ENCODE results near the gene KREMEN2.
"Not testable (repeated sequence)": the region's sequence is repeated elsewhere in the genome, so short reads cannot be mapped to it uniquely, and the experiment has no call there.

The KREMEN2 gene

GRCh38 chr16:2942045-2942444 lies 22.0 kb upstream of the KREMEN2 start:
- Histone ChIP-seq H3K4me1 (ENCODE audit: control insufficient read depth, insufficient read depth, low read length, unreplicated experiment) (no peaks in the 10 kb centered on the region), H3K36me3 (ENCODE audit: insufficient read depth, low read length) (peaks cover 20% of the 10 kb centered on the region; the same call in 1 of the 2 replicates), H2AFZ (ENCODE audit: low read length, unreplicated experiment) (no peak overlapping the region), H3K27ac (ENCODE audit: low read depth, low read length) (no peak overlapping the region), H3K27me3 (ENCODE audit: insufficient read depth, low read length) (no peaks in the 10 kb centered on the region), H3K79me2 (ENCODE audit: control insufficient read depth, insufficient read depth, low read length, unreplicated experiment) (no peaks in the 10 kb centered on the region), H3K4me3 (ENCODE audit: low read depth, low read length) (no peak overlapping the region)

- peaks cover 20% of the 10 kb centered on the region; the same call in 1 of the 2 replicates for H3K36me3 ChIP-seq (ENCODE audit: insufficient read depth, low read length)
- H2AFZ ChIP-seq (ENCODE audit: low read length, unreplicated experiment); H3K79me2 ChIP-seq (ENCODE audit: control insufficient read depth, insufficient read depth, low read length, unreplicated experiment); H3K27me3 ChIP-seq (ENCODE audit: insufficient read depth, low read length); H3K4me3 ChIP-seq (ENCODE audit: low read depth, low read length); H3K27ac ChIP-seq (ENCODE audit: low read depth, low read length); H3K4me1 ChIP-seq (ENCODE audit: control insufficient read depth, insufficient read depth, low read length, unreplicated experiment): not testable (repeated sequence)
Observed at GRCh38 chr16:2943716-2944115, 20.4 kb upstream of the KREMEN2 start.

DNA sequence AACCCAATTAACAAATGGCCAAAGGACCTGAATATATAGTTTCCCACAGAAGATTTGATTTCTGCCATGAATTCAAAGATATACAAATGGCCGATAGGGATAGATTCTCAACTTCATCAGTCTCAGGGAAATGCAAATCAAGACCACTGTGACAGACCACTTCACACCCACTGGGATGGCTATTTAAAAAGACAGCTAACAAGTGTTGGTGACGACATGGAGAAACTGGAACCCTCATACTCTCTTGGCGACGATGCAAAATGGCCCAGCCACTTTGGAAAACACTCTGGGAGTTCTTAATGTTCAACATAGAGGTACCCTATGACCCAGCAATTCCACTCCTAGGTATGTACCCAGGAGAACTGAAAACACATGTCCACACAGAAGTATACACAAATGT lies 17.4 kb upstream of the KREMEN2 start:
- Histone ChIP-seq H3K27me3 (ENCODE audit: insufficient read depth, low read length) (no peaks in the 10 kb centered on the region), H3K4me3 (ENCODE audit: low read depth, low read length) (no peak overlapping the region), H3K4me1 (ENCODE audit: control insufficient read depth, insufficient read depth, low read length, unreplicated experiment) (no peaks in the 10 kb centered on the region), H3K79me2 (ENCODE audit: control insufficient read depth, insufficient read depth, low read length, unreplicated experiment) (no peaks in the 10 kb centered on the region), H3K36me3 (ENCODE audit: insufficient read depth, low read length) (peaks cover 6% of the 10 kb centered on the region; the same call in 1 of the 2 replicates), H3K27ac (ENCODE audit: low read depth, low read length) (no peak overlapping the region), H2AFZ (ENCODE audit: low read length, unreplicated experiment) (no peak overlapping the region)

GRCh38 chr16:2948807-2949704 lies 15.0 kb upstream of the KREMEN2 start:
- Histone ChIP-seq H3K4me1 (ENCODE audit: control insufficient read depth, insufficient read depth, low read length, unreplicated experiment) (no peaks in the 10 kb centered on the region), H3K36me3 (ENCODE audit: insufficient read depth, low read length) (peaks cover 6% of the 10 kb centered on the region; the same call in 1 of the 2 replicates), H3K27me3 (ENCODE audit: insufficient read depth, low read length) (peaks cover 3% of the 10 kb centered on the region; the same call in 1 of the 2 replicates), H3K4me3 (ENCODE audit: low read depth, low read length) (no peak overlapping the region), H3K79me2 (ENCODE audit: control insufficient read depth, insufficient read depth, low read length, unreplicated experiment) (no peaks in the 10 kb centered on the region), H3K27ac (ENCODE audit: low read depth, low read length) (no peak overlapping the region), H2AFZ (ENCODE audit: low read length, unreplicated experiment) (no peak overlapping the region)

DNA sequence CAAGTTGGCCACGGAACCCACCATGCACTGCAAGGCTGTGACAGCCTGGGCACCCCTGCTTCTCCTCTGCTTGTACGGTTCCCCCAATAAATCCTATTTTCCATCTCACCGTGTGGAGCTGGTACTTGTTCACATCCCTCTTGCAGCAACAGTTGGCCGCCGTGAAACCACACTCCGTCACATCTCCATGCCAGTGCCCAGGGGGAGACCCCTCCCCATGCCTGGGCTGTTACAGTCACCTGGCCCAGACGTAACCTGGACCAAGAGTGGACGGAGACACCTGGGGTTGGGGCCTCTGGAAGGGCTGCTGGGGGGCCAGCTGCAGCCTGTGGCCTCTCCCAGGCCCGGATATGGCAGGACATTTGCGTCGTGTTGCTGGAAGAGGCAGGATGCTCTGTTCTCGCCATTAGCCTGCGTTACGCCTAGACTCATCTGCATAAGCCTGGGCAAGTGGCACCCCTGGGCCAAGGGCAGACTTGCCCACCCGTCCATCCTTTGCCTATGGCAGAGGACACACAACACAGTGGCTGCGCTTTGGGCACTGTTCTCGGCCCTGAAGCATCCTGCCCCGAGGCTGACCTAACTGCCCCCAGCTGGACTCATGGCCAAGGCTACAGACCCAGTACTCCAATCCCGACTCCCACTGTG lies 14.2 kb upstream of the KREMEN2 start:
- Histone ChIP-seq H3K4me1 (ENCODE audit: control insufficient read depth, insufficient read depth, low read length, unreplicated experiment) (no peaks in the 10 kb centered on the region), H3K27me3 (ENCODE audit: insufficient read depth, low read length) (peaks cover 9% of the 10 kb centered on the region; the same call in 1 of the 2 replicates), H3K79me2 (ENCODE audit: control insufficient read depth, insufficient read depth, low read length, unreplicated experiment) (no peaks in the 10 kb centered on the region), H3K4me3 (ENCODE audit: low read depth, low read length) (no peak overlapping the region), H3K36me3 (ENCODE audit: insufficient read depth, low read length) (peaks cover 6% of the 10 kb centered on the region; the same call in 1 of the 2 replicates), H2AFZ (ENCODE audit: low read length, unreplicated experiment) (no peak overlapping the region), H3K27ac (ENCODE audit: low read depth, low read length) (no peak overlapping the region)

DNA sequence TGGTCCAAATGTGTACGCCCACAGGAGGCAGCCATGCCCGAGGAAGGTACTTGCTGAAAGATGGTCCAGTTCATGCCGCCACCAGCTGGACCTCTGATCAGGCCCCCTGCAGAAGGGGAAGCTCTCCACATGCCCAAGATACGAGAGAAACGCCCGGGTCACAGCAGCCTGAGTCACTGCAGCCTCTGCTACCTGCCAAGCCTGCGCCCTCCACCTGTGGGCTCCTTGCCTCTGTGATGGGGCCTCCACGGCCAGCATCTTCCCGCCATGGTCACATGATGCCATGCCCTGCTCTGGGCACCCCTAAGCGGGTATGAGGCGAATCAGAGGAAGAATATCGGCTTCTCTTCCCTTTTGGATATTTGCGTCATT lies 13.7 kb upstream of the KREMEN2 start:
- Histone ChIP-seq H3K36me3 (ENCODE audit: insufficient read depth, low read length) (peaks cover 6% of the 10 kb centered on the region; the same call in 1 of the 2 replicates), H3K4me3 (ENCODE audit: low read depth, low read length) (no peak overlapping the region), H2AFZ (ENCODE audit: low read length, unreplicated experiment) (no peak overlapping the region), H3K79me2 (ENCODE audit: control insufficient read depth, insufficient read depth, low read length, unreplicated experiment) (no peaks in the 10 kb centered on the region), H3K27me3 (ENCODE audit: insufficient read depth, low read length) (peaks cover 11% of the 10 kb centered on the region; the same call in 1 of the 2 replicates), H3K4me1 (ENCODE audit: control insufficient read depth, insufficient read depth, low read length, unreplicated experiment) (no peaks in the 10 kb centered on the region), H3K27ac (ENCODE audit: low read depth, low read length) (no peak overlapping the region)

DNA sequence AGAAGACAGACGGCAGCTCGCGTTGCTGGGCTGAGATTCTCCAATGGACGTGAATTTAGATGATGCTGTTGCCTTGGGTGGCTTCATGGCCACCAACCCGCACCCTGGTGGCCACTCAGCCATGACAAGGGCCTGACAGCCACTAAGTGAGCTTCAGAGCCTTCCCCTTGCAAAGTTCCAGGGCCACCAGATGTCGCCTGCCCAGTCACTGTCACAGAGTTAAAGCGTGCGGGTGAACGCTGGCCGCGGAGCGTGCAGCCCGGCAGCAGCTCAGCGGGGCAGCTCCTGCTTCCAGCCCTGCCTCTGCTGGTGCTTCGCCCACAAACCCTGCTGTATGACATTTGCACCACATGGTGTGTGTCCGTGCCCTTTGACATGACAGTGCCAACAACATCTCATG lies 13.3 kb upstream of the KREMEN2 start:
- no peaks in the 10 kb centered on the region for H3K79me2 ChIP-seq (ENCODE audit: control insufficient read depth, insufficient read depth, low read length, unreplicated experiment)
- no peaks in the 10 kb centered on the region for H3K4me1 ChIP-seq (ENCODE audit: control insufficient read depth, insufficient read depth, low read length, unreplicated experiment)
- H3K36me3 ChIP-seq (ENCODE audit: insufficient read depth, low read length): peaks cover 6% of the 10 kb centered on the region; the same call in 1 of the 2 replicates
- H3K27ac ChIP-seq (ENCODE audit: low read depth, low read length): no peak overlapping the region
- H3K4me3 ChIP-seq (ENCODE audit: low read depth, low read length): no peak overlapping the region
- H2AFZ ChIP-seq (ENCODE audit: low read length, unreplicated experiment): no peak overlapping the region
- H3K27me3 ChIP-seq (ENCODE audit: insufficient read depth, low read length): peaks cover 11% of the 10 kb centered on the region; the same call in 1 of the 2 replicates

GRCh38 chr16:2952679-2953078 lies 11.4 kb upstream of the KREMEN2 start:
- Histone ChIP-seq H3K79me2 (ENCODE audit: control insufficient read depth, insufficient read depth, low read length, unreplicated experiment) (no peaks in the 10 kb centered on the region), H3K27me3 (ENCODE audit: insufficient read depth, low read length) (peaks cover 11% of the 10 kb centered on the region; the same call in 1 of the 2 replicates), H3K27ac (ENCODE audit: low read depth, low read length) (no peak overlapping the region), H3K4me1 (ENCODE audit: control insufficient read depth, insufficient read depth, low read length, unreplicated experiment) (no peaks in the 10 kb centered on the region), H3K4me3 (ENCODE audit: low read depth, low read length) (no peak overlapping the region), H2AFZ (ENCODE audit: low read length, unreplicated experiment) (no peak overlapping the region), H3K36me3 (ENCODE audit: insufficient read depth, low read length) (no peaks in the 10 kb centered on the region)

DNA sequence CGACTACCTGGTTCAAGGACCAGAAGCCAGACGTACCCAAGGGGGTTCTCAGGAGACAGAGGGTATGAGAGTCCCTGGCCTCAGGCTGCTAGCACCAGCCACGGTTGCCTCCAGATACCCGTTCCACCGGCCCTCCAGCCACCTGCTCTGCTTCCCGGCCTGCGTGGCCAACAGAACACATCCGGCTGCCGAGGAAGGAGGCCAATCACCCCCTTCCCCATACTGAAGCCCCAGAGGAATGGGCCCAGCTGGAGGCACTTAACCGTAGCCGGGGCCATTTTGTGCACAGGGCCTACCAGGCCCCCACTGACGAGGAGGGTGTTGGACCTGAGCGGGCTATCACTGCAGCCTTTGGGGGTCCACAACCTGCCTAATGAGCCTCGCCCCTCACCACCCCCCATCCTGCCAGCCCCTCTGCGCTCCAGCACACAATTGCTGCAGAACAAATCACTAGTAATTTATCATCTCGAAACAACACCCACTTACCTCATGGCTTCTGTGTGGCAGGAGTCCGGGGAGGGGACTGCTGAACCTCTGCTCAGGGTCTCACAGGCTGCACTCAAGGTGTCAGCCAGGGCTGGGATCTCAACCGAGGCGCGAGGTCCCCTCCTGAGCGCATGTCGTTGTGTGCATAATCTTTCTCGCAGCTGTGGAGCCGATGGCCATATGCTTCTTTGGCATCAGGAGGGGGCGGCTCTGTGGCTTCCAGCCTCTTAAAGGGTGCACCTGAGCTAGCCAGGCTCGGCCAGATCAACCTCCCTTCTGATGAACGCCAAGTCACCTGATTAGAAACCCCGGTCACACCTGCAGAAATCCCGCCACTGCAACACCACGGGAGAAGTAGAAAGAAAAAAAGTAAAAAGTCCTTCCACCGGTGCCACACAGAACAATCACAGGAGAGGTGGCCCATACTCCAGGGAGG lies 10.1 kb upstream of the KREMEN2 start:
- no peak overlapping the region for H3K27ac ChIP-seq (ENCODE audit: low read depth, low read length)
- H3K36me3 ChIP-seq (ENCODE audit: insufficient read depth, low read length): no peaks in the 10 kb centered on the region
- H3K27me3 ChIP-seq (ENCODE audit: insufficient read depth, low read length): peaks cover 11% of the 10 kb centered on the region; the same call in 1 of the 2 replicates
- no peak overlapping the region for H2AFZ ChIP-seq (ENCODE audit: low read length, unreplicated experiment)
- H3K4me1 ChIP-seq (ENCODE audit: control insufficient read depth, insufficient read depth, low read length, unreplicated experiment): no peaks in the 10 kb centered on the region
- H3K79me2 ChIP-seq (ENCODE audit: control insufficient read depth, insufficient read depth, low read length, unreplicated experiment): no peaks in the 10 kb centered on the region
- no peak overlapping the region for H3K4me3 ChIP-seq (ENCODE audit: low read depth, low read length)

All from ACC112 (cell line).